ENCODE data around the gene MSX2.

Gene MSX2

DNA sequence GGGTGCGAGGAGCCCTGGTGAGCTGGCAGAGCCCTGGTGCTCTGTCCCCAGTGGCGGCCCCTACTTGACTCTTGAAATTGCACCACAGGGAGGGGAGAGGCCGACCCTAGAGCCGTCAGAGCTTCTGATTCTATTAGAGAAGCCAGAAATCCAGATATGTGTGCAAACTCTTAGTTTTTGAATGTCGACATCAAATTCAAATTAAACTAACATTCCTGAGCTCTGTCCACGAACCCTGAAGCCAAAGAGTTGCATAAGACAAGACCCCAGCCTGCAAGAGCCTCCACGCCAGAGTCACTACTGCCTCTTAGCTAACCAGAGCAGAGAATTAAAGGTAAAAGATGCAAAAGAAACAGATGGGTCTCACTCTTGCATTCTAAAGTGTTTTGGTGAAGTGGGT is 29.8 kb upstream of the MSX2 start:
- no peak for FAIRE-seq
- no peak for DNase-seq (ENCODE audit: insufficient read length)
- TF ChIP-seq POLR2AphosphoS5 (IDR thresholded peaks at IDR 0.05; ENCODE audit: low read depth, low read length) (no peak), POLR2A (IDR thresholded peaks at IDR 0.05; ENCODE audit: low read depth, low read length) (no peak), TAF1 (IDR thresholded peaks at IDR 0.05; ENCODE audit: borderline replicate concordance, low read depth, low read length) (no peak)

- TF ChIP-seq POLR2AphosphoS5 (IDR thresholded peaks at IDR 0.05; ENCODE audit: low read depth, low read length) (no peak), TAF1 (IDR thresholded peaks at IDR 0.05; ENCODE audit: borderline replicate concordance, low read depth, low read length) (no peak), POLR2A (IDR thresholded peaks at IDR 0.05; ENCODE audit: low read depth, low read length) (no peak)
- DNase-seq (ENCODE audit: insufficient read length) (no peak), FAIRE-seq (no peak)
Measured at GRCh38 chr5:174698156-174698555, 26.2 kb upstream of the MSX2 start.

- no peak for DNase-seq (ENCODE audit: insufficient read length)
Measured at GRCh38 chr5:174699131-174699530, 25.3 kb upstream of the MSX2 start.

DNA sequence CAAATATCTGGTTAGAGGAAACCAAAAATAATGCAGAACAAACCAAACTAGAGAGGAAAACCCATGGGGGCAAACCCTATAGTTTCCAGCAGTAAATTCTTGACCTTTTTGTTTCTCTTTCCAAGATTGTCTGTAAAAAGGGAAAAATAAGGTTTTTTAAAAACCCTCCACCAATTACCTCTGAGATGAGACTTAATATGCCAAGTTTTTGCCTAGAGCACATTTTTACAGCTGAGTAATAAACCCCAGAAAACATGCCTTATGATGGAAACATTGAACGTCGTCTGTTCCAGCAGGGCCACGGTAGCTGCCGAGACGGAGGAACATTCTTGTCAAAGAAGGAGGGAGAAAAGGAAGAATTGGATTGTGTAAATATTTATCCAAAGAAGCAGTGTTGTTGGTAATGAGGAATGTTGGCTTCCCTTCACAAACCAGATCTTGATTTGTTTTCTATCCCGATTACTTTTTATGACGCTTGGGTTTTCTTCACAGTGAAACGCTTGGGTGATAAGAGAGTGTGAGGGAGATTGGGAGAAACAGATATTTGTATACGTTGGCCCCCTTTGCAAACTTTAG is 17.3 kb upstream of the MSX2 start:
- DNase-seq (ENCODE audit: insufficient read length), result no peak
- TF ChIP-seq TAF1 (IDR thresholded peaks at IDR 0.05; ENCODE audit: borderline replicate concordance, low read depth, low read length) (no peak), POLR2A (IDR thresholded peaks at IDR 0.05; ENCODE audit: low read depth, low read length) (no peak), POLR2AphosphoS5 (IDR thresholded peaks at IDR 0.05; ENCODE audit: low read depth, low read length) (no peak)
- FAIRE-seq, result no peak

More at GRCh38 chr5:174699131-174699530, 25.3 kb upstream of the MSX2 start:
- FAIRE-seq, result no peak
- TF ChIP-seq POLR2AphosphoS5 (IDR thresholded peaks at IDR 0.05; ENCODE audit: low read depth, low read length), result no peak
- TF ChIP-seq TAF1 (IDR thresholded peaks at IDR 0.05; ENCODE audit: borderline replicate concordance, low read depth, low read length), result no peak
- TF ChIP-seq POLR2A (IDR thresholded peaks at IDR 0.05; ENCODE audit: low read depth, low read length), result no peak

- FAIRE-seq (no peak), DNase-seq (ENCODE audit: insufficient read length) (no peak)
- TF ChIP-seq POLR2A (IDR thresholded peaks at IDR 0.05; ENCODE audit: low read depth, low read length) (no peak), TAF1 (IDR thresholded peaks at IDR 0.05; ENCODE audit: borderline replicate concordance, low read depth, low read length) (no peak), POLR2AphosphoS5 (IDR thresholded peaks at IDR 0.05; ENCODE audit: low read depth, low read length) (no peak)
Measured at GRCh38 chr5:174707671-174708070, 16.7 kb upstream of the MSX2 start.

GRCh38 chr5:174708476-174709207 is 15.7 kb upstream of the MSX2 start:
- FAIRE-seq, result no peak
- TF ChIP-seq POLR2A (IDR thresholded peaks at IDR 0.05; ENCODE audit: low read depth, low read length), result no peak
- TF ChIP-seq TAF1 (IDR thresholded peaks at IDR 0.05; ENCODE audit: borderline replicate concordance, low read depth, low read length), result no peak
- no peak for TF ChIP-seq POLR2AphosphoS5 (IDR thresholded peaks at IDR 0.05; ENCODE audit: low read depth, low read length)
- DNase-seq (ENCODE audit: insufficient read length), result no peak

- TF ChIP-seq POLR2AphosphoS5 (IDR thresholded peaks at IDR 0.05; ENCODE audit: low read depth, low read length) (no peak), TAF1 (IDR thresholded peaks at IDR 0.05; ENCODE audit: borderline replicate concordance, low read depth, low read length) (no peak), POLR2A (IDR thresholded peaks at IDR 0.05; ENCODE audit: low read depth, low read length) (no peak)
- FAIRE-seq (no peak), DNase-seq (ENCODE audit: insufficient read length) (no peak)
Measured at GRCh38 chr5:174714751-174715150, 9.6 kb upstream of the MSX2 start.

DNA sequence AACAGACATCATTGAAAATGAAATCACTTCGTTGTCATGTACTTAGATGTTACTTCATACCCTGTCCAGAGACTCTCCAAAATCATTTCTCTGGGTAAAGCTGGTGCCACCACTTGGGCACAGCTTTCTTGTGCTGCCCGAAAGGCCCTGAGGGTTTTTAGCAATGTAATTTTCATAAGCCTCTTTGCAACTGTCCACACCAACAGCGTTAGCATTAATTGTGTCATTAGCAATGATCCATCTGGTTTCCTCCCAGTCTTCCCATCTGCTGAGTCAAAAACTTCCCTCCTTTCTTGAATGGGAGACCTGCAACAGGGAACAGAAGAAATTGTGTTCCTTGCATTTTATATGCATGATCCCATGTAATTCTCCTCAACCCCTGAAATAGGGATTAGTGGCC is 8.6 kb upstream of the MSX2 start:
- TF ChIP-seq POLR2A (IDR thresholded peaks at IDR 0.05; ENCODE audit: low read depth, low read length) (no peak), POLR2AphosphoS5 (IDR thresholded peaks at IDR 0.05; ENCODE audit: low read depth, low read length) (no peak), TAF1 (IDR thresholded peaks at IDR 0.05; ENCODE audit: borderline replicate concordance, low read depth, low read length) (no peak)
- DNase-seq (ENCODE audit: insufficient read length), result no peak
- FAIRE-seq, result no peak

DNA sequence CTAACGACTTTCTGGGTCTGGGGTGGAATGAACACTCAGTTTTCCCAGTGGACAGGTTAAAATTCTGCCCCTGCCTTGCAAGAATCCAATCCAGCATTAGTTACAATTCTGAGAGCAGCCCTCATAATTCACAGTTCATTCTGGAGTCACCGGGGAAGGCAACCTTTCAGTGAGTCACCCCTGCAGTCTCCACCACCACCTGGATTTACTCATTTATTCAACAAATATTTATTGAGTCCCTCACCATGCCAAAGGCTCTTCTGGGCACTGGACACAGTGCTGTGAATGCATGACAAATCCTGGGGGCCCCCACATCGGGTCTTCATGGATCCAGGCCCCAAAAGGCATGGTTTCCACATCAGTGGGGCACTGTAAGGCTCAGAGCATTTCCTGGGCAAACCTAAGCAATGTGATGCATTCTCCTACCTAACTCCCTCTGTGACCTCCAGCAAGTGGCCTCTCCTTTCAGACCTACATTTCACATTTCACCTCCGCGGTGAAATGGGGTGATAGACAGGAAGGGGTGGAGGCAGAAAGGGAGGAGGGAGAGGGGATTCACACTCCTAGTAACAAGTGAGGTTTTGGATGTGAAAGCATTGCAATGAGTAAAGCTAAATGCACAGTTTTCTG is 6.4 kb upstream of the MSX2 start:
- no peak for DNase-seq (ENCODE audit: insufficient read length)
- TF ChIP-seq POLR2A (IDR thresholded peaks at IDR 0.05; ENCODE audit: low read depth, low read length) (no peak), TAF1 (IDR thresholded peaks at IDR 0.05; ENCODE audit: borderline replicate concordance, low read depth, low read length) (no peak), POLR2AphosphoS5 (IDR thresholded peaks at IDR 0.05; ENCODE audit: low read depth, low read length) (no peak)
- no peak for FAIRE-seq

DNA sequence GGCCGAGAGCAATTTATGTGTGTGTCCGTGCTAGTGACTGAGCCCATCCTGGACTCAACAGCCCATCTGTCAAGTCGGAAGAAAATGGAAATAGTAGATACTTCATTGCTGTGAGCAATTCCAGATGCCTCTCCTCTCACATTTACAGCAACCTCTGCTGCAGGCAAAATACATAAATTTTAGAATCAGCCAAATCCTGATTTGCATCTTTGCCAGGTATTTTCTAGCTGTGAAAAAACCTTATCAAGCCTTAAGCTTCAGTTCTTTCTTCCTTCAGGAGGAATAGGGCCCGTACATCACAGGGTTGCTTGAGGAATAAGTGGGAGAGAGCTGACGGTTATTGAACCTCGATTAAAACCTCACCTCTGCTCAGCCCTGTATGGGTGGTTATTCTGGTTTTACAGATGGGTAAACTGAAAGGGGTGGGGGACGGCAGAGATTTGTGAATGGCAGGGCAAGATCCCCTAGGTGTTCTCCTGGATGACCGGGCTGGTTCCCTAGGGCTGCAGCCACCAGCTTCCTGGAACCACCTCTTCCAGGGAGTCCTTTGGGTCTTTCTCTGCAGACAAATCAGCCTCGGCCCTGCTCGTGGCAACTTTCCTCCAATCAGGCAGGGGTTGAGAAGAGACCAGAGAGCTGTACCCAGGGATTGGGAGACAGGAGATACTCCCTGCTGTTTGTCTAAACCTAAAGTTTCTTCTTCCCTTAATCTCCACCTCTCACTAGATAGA is 5.3 kb upstream of the MSX2 start:
- DNase-seq (ENCODE audit: insufficient read length), result no peak
- FAIRE-seq, result no peak
- no peak for TF ChIP-seq TAF1 (IDR thresholded peaks at IDR 0.05; ENCODE audit: borderline replicate concordance, low read depth, low read length)
- TF ChIP-seq POLR2A (IDR thresholded peaks at IDR 0.05; ENCODE audit: low read depth, low read length), result no peak
- no peak for TF ChIP-seq POLR2AphosphoS5 (IDR thresholded peaks at IDR 0.05; ENCODE audit: low read depth, low read length)

Measured in GM12892 (cell line).